ENCODE results near the gene HIGD2A. TPM values are rescaled to one million over a fixed set of nuclear protein-coding genes. Genes with fewer than 3 reads are reported as not detected.

HIGD2A gene
- total and polyA plus RNA-seq, 2 of the 13 experiments (the other 11 are each of a cell fraction or from before 2014, with no cell fraction given), result 89.2 to 146 TPM

DNA sequence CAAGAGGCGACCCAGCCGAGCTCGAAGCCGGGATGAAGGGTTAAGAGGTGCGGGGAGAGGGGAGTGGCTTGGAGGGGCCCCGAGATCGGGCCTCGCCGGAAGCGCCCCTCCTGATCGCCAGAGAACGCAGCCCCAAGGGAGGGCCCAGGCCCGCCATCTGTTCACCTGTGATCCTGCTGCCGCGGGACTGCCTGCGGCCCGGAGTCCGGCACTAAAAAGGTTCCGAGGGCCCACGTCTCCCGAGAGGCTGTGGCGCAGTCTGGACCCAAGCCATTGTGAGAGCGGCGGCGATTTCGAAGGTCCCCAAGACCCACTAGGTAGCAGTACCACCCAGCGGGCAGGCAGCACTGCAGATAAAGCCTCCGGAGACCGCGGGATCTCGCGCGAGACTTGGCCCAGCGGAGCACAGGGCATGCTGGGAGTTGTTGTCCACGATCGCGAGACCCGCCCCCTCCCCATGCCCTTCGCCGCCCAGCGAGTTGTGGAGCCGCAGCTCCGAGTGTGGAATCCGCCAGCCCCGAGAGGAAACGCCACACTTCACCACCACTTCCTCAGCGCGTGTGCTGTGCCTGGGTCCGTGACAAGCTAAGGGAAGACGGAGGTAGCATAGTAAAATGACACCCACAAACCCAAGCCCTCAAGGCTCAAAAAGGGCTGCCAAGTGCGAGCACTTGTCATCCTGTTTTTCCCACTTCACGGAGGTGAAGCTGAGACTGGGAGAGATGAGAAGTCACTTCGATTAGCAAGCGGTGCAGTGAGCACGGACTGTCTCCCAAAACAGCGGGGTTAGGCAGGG lies 26.9 kb upstream of the HIGD2A start, which contains the start of gene KIAA1191 (continued):
- TF ChIP-seq, protein P1, sequence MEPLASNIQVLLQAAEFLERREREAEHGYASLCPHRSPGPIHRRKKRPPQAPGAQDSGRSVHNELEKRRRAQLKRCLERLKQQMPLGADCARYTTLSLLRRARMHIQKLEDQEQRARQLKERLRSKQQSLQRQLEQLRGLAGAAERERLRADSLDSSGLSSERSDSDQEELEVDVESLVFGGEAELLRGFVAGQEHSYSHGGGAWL (CRISPR knock-in tag; IDR thresholded peaks at IDR 0.05), result peak; percentile 87
- TF ChIP-seq ZNF724P (CRISPR knock-in tag; IDR thresholded peaks at IDR 0.05; ENCODE audit: borderline replicate concordance) (0 out of 2 replicates have a peak, but pooled peaks have one; percentile 79), PHF20 (CRISPR knock-in tag; IDR thresholded peaks at IDR 0.05) (peak; percentile 76), ZNF761 (CRISPR knock-in tag; conservative IDR thresholded peaks at IDR 0.05) (peak; percentile 88; the same call in 1 of the 2 replicates), ZFP90 (CRISPR knock-in tag; IDR thresholded peaks at IDR 0.05; ENCODE audit: borderline replicate concordance) (0 out of 2 replicates have a peak, but pooled peaks have one; percentile 8), ATRX (CRISPR knock-in tag; IDR thresholded peaks at IDR 0.05; ENCODE audit: borderline replicate concordance) (no peak), CHCHD3 (CRISPR knock-in tag; IDR thresholded peaks at IDR 0.05) (peak; percentile 78; the same call in 1 of the 2 replicates), RARA (CRISPR knock-in tag; IDR thresholded peaks at IDR 0.05) (0 out of 2 replicates have a peak, but pooled peaks have one; percentile 39), ZEB1 (IDR thresholded peaks at IDR 0.05; ENCODE audit: insufficient replicate concordance, low read depth) (peak; percentile 39), MLLT10 (CRISPR knock-in tag; IDR thresholded peaks at IDR 0.05) (no peak), TEAD3 (CRISPR knock-in tag; optimal IDR thresholded peaks at IDR 0.05; ENCODE audit: borderline replicate concordance) (peak; percentile 56), ZFP36L2 (CRISPR knock-in tag; IDR thresholded peaks at IDR 0.05) (peak; percentile 64; the same call in 1 of the 2 replicates), MED1 (CRISPR knock-in tag; IDR thresholded peaks at IDR 0.05) (no peak; the same call in 1 of the 2 replicates), NFE2L1 (CRISPR knock-in tag; IDR thresholded peaks at IDR 0.05; ENCODE audit: borderline replicate concordance) (no peak)
- TF ChIP-seq, protein P2, sequence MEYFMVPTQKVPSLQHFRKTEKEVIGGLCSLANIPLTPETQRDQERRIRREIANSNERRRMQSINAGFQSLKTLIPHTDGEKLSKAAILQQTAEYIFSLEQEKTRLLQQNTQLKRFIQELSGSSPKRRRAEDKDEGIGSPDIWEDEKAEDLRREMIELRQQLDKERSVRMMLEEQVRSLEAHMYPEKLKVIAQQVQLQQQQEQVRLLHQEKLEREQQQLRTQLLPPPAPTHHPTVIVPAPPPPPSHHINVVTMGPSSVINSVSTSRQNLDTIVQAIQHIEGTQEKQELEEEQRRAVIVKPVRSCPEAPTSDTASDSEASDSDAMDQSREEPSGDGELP (IDR thresholded peaks at IDR 0.05; ENCODE audit: borderline replicate concordance, low read depth), result peak; percentile 2; the same call in 1 of the 2 replicates
- TF ChIP-seq, protein P3, sequence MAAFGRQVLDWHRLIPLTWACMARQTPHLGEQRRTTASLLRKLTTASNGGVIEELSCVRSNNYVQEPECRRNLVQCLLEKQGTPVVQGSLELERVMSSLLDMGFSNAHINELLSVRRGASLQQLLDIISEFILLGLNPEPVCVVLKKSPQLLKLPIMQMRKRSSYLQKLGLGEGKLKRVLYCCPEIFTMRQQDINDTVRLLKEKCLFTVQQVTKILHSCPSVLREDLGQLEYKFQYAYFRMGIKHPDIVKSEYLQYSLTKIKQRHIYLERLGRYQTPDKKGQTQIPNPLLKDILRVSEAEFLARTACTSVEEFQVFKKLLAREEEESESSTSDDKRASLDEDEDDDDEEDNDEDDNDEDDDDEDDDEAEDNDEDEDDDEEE (CRISPR knock-in tag; IDR thresholded peaks at IDR 0.05), result peak; percentile 61
- TF ChIP-seq, protein P4, sequence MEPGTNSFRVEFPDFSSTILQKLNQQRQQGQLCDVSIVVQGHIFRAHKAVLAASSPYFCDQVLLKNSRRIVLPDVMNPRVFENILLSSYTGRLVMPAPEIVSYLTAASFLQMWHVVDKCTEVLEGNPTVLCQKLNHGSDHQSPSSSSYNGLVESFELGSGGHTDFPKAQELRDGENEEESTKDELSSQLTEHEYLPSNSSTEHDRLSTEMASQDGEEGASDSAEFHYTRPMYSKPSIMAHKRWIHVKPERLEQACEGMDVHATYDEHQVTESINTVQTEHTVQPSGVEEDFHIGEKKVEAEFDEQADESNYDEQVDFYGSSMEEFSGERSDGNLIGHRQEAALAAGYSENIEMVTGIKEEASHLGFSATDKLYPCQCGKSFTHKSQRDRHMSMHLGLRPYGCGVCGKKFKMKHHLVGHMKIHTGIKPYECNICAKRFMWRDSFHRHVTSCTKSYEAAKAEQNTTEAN (CRISPR knock-in tag; conservative IDR thresholded peaks at IDR 0.05), result 0 out of 2 replicates have a peak, but pooled peaks have one; percentile 42
- TF ChIP-seq, protein P5, sequence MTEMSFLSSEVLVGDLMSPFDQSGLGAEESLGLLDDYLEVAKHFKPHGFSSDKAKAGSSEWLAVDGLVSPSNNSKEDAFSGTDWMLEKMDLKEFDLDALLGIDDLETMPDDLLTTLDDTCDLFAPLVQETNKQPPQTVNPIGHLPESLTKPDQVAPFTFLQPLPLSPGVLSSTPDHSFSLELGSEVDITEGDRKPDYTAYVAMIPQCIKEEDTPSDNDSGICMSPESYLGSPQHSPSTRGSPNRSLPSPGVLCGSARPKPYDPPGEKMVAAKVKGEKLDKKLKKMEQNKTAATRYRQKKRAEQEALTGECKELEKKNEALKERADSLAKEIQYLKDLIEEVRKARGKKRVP (CRISPR knock-in tag; IDR thresholded peaks at IDR 0.05), result no peak; a peak in 1 of 4 replicates

Measured in HepG2 (cell line).